Transverse colon (tissue), 4 donors: ENCODE data around the gene KCTD5. TPM values are rescaled to one million over a fixed set of nuclear protein-coding genes. Genes with fewer than 3 reads are reported as not detected.
A peak's percentile ranks its signal among the peaks of the same experiment; 100 is the strongest.
"Not testable (repeated sequence)": the region's sequence is repeated elsewhere in the genome, so short reads cannot be mapped to it uniquely, and the experiment has no call there.

ENCODE experiments used
- DNase-seq: peaks from one replicate; pipeline ENCODE4 v3.0.0-alpha.2; 2019
- H3K27ac ChIP-seq, 4 donors: fragments of 200-600 bp; sonication (generic); 2 replicates each; pipeline ENCODE4 v1.5.1; 2016 to 2018; ENCODE audit warnings: inconsistent platforms in 4 of 4
- H3K27me3 ChIP-seq: fragments of 200-600 bp; sonication (generic); 2 replicates; pipeline ENCODE4 v1.5.1; 2017; ENCODE audit warnings: inconsistent platforms
- H3K36me3 ChIP-seq, 4 donors: fragments of 200-600 bp; sonication (generic); 2 replicates each; pipeline ENCODE4 v1.5.1; 2017 to 2019; ENCODE audit warnings: inconsistent platforms in 4 of 4
- H3K4me1 ChIP-seq, 4 donors: fragments of 200-600 bp; sonication (generic); 2 replicates each; pipeline ENCODE4 v1.5.1; 2017 to 2020; ENCODE audit warnings: inconsistent platforms in 4 of 4
- H3K4me3 ChIP-seq, 4 donors: fragments of 200-600 bp; sonication (generic); 1 replicate in 1 of 4; 2 replicates in 3 of 4; pipeline versions ENCODE4 v1.5.1 to v1.6.1; 2017 to 2019; ENCODE audit warnings: inconsistent platforms in 4 of 4
- H3K9me3 ChIP-seq, 2 donors: fragments of 200-600 bp; sonication (generic); 2 replicates each; pipeline ENCODE4 v1.5.1; 2017 to 2019; ENCODE audit warnings: inconsistent platforms in 2 of 2
- EP300 ChIP-seq: sonication (generic); formaldehyde crosslinking; IDR thresholded peaks from one replicate; pipeline ENCODE4 v1.6.1; 2017; ENCODE audit warnings: antibody characterized with exemption, low read depth
- POLR2A ChIP-seq: fragments of 450-650 bp; IDR thresholded peaks from one replicate; pipeline ENCODE4 v1.6.1; 2016; ENCODE audit warnings: antibody characterized with exemption, mild to moderate bottlenecking, moderate library complexity
- POLR2AphosphoS5 ChIP-seq, 3 donors: sonication (generic); formaldehyde crosslinking; IDR thresholded peaks; one replicate each; pipeline ENCODE4 v1.6.1; 2016; ENCODE audit warnings: antibody characterized with exemption in 3 of 3
- WGBS, 2 donors: methylation state at CpG; one replicate each; pipeline ENCODE4 v1.1.5; 2018; ENCODE audit warnings: low coverage in 1 of 2; 5-methylcytosine and 5-hydroxymethylcytosine counted together
- in situ Hi-C, 4 donors: fragments of 200-750 bp; cut with MboI; loops; one replicate each; pipeline versions ENCODE4 v1.15.0 to v1.15.1; 2017; ENCODE audit warnings: low sequenced_read_pairs in 3 of 4, low pct_ligation_motif_present in 1 of 4, low pct_unique_long_range_greater_than_20kb in 1 of 4
- intact Hi-C: fragments of 100-400 bp; cut with DNase I; formaldehyde crosslinking; loops from one replicate; pipeline ENCODE4 v1.15.1; 2023; ENCODE audit warnings: low total_unique reads
- total RNA-seq, 4 donors: library from RNA; depleted of rRNA; stranded (reverse); fragments of >200 nt; gene quantifications; one replicate each; pipeline ENCODE4 v1.1.0, GENCODE V29; 2016
- TF ChIP-seq, protein P1 (sequence below), 5 experiments: fragments of 200-600 bp in 3 of 5; fragments of 450-650 bp in 2 of 5; sonication (generic) in 3 of 5; IDR thresholded peaks; 1 replicate in 2 of 5; 2 replicates in 3 of 5; pipeline ENCODE4 v1.5.1; 2016 to 2017; ENCODE audit warnings: antibody characterized with exemption in 5 of 5, inconsistent platforms in 3 of 5, mild to moderate bottlenecking in 2 of 5, moderate library complexity in 1 of 5

Gene KCTD5
- total RNA-seq, 4 donors from 2014 or later, result 44.2 to 107 (median 60.3) TPM

DNA sequence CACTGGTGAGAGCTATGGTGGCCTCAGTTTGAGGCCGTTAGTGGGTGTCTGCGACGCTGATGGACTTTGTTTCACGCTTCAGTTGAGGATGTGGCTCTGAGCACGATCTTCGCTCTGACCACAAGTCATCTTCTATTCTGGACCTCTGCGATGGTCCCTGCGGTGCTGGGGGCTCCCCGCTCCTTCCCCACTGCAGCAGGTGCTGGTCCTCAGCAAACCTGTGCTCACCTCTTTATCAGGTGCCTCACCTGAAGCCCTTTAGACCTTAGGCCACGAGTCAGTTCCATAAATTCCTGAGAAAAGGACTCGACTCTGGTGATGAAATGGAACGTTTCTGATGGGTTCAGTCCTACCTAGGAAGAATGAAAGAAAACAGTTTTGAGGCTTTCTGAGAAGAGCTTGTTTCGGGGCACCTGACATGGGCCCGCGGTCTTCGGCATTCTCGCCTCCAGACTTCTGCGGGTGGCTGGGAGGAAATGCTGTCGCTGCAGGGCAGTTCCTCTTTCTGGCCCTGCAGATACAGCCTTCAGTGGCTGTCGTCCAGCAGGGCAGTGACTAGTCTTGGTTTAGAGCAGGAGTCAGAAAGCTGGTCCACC is 4.7 kb downstream of the KCTD5 start:
- WGBS, 2 donors, result 20 to 61% methylated on average over 1 to 20 of the region's 20 CpGs
- in situ Hi-C loops, result no loop called here
- peak; percentile 66 for DNase-seq
- intact Hi-C loops, result no loop called here
- peak overlapping the region; percentile 45 to 67 (median 48) for H3K27ac ChIP-seq
- peaks cover 0 to 23% (median 4%) of the 10 kb centered on the region in 4 donors for H3K4me1 ChIP-seq
- no peaks in the 10 kb centered on the region for H3K9me3 ChIP-seq
- TF ChIP-seq EP300 (no peak), POLR2AphosphoS5 (IDR thresholded peaks at IDR 0.05) (peak in 1 of 3 donors; percentile 8)
- H3K27me3 ChIP-seq, result no peaks in the 10 kb centered on the region
- no peak overlapping the region for H3K4me3 ChIP-seq
- no peaks in the 10 kb centered on the region for H3K36me3 ChIP-seq

DNA sequence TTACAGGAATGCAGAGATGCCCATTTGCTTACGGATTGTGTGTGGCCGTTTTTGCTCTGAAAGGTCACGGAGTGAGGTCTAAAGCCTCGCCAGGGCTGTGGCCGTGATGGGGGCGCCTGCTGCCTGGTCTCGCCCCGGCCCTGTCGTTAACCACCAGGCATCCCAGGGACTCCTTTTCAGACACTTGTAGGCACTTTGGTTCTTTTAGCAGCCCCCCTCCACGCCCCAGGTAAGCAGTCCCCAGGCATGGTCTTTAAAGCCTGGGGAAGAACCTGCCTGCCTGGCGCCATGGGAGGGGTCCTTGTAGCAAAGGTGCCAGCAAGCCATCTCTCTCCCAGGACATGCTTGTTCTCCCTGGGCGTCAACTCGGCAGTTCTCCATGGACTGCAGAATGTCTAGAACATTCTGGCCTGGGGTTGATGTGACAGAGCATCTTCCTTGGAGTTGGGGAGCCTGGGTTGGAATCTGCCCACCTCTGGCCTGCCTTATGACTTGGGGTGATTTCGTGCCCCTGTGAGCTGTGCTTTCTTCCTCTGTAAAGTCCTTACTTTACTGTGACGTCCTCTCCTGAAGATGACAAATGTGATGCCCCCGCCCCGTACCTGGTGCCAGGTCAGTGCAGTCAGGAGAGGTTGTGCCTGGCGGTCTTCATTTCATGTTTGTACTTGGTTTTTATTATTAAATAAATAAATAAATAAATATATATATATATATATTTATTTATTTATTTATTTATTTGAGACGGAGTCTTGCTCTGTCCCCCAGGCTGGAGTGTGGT is 5.4 kb downstream of the KCTD5 start:
- H3K27ac ChIP-seq, result peak overlapping the region in 3 of 4 donors; percentile 17 to 67 (median 45)
- WGBS, 2 donors, result 86 to 96% methylated on average over 4 to 19 of the region's 19 CpGs

DNA sequence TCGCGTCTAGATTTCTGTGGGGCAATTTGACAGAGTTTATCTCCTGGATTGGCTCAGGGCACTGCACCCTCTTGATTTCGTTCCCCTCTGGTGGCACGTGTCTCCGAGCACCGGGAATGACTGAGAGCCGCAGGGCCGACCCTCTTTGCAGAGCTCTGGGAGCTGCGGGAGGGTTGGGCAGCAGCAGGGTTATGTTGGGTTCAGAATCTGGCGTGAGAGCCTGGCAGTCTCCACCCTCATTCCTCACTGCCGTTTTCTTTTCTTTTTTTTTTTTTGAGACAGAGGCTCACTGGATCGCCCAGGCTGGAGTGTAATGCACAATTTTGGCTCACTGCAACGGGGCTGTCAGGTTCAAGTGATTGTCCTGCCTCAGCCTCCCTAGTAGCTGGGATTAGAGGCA is 7.1 kb downstream of the KCTD5 start:
- H3K36me3 ChIP-seq, DNase-seq, H3K9me3 ChIP-seq, H3K4me3 ChIP-seq, H3K27ac ChIP-seq, in situ Hi-C loops, intact Hi-C loops, H3K27me3 ChIP-seq: not testable (repeated sequence)
- peaks cover 0 to 27% (median 7%) of the 10 kb centered on the region in 4 donors for H3K4me1 ChIP-seq
- 71% methylated on average over 6 of the region's 13 CpGs; no CpG with 5 or more reads in 1 of the 2 donors for WGBS, 2 donors

More for the DNA sequence above, 5.4 kb downstream of the KCTD5 start:
- H3K9me3 ChIP-seq, result no peaks in the 10 kb centered on the region
- TF ChIP-seq POLR2AphosphoS5 (IDR thresholded peaks at IDR 0.05) (no peak), POLR2A (no peak), EP300 (no peak)
- TF ChIP-seq, protein P1, sequence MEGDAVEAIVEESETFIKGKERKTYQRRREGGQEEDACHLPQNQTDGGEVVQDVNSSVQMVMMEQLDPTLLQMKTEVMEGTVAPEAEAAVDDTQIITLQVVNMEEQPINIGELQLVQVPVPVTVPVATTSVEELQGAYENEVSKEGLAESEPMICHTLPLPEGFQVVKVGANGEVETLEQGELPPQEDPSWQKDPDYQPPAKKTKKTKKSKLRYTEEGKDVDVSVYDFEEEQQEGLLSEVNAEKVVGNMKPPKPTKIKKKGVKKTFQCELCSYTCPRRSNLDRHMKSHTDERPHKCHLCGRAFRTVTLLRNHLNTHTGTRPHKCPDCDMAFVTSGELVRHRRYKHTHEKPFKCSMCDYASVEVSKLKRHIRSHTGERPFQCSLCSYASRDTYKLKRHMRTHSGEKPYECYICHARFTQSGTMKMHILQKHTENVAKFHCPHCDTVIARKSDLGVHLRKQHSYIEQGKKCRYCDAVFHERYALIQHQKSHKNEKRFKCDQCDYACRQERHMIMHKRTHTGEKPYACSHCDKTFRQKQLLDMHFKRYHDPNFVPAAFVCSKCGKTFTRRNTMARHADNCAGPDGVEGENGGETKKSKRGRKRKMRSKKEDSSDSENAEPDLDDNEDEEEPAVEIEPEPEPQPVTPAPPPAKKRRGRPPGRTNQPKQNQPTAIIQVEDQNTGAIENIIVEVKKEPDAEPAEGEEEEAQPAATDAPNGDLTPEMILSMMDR (IDR thresholded peaks at IDR 0.05), result no peak
- H3K4me3 ChIP-seq, result no peak overlapping the region
- peaks cover 0 to 30% (median 6%) of the 10 kb centered on the region in 4 donors for H3K4me1 ChIP-seq
- H3K27me3 ChIP-seq, result no peaks in the 10 kb centered on the region
- H3K36me3 ChIP-seq, result no peaks in the 10 kb centered on the region
- in situ Hi-C loops (no loop called here), intact Hi-C loops (no loop called here)
- DNase-seq, result no peak

DNA sequence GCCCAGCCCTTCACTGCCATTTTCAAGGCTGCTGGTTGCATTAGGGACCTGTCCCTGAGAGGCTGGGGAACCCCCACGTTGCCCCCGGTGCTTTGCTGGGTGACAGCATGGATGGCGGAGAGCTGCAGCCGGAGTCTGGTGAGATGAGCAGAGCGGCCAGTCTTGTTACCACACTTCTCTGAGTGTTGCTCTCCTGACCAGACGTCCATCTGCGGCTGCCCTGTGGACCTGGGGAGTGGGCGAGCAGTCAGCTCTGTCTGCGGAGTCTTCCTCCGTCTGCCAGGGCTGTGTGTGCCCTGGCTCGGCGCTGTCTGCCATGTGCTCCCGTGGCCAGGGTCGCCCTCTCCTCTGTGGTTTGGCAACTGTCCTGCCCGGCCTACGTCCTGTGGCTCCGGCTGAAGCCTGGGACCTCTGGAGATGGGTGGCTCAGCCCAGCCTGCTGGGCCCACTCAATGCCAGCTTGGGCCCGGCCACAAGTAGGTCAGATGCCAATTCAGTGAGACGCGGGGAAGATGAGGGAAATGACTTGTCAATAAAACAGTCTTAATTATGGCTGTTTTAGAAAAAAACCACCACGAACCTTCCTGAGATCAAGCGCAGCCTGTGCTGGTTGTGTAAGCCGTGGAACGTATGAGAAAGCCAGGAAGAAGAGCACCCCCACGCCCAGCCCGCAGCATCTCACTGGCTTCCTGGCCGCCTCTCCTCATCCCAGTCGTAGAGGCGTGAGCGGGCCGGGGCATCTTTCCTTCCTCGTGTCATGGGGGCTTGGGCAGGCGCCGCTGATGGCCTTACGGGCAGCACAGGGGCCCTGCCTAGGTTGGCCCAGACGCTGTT is 7.9 kb downstream of the KCTD5 start:
- no peaks in the 10 kb centered on the region for H3K9me3 ChIP-seq
- no peaks in the 10 kb centered on the region for H3K27me3 ChIP-seq
- no peak for DNase-seq
- no peak overlapping the region for H3K27ac ChIP-seq
- no peaks in the 10 kb centered on the region for H3K36me3 ChIP-seq
- H3K4me1 ChIP-seq, result peaks cover 0 to 23% (median 5%) of the 10 kb centered on the region in 4 donors
- TF ChIP-seq, protein P1 (IDR thresholded peaks at IDR 0.05), result no peak
- TF ChIP-seq EP300, result no peak
- no peak for TF ChIP-seq POLR2AphosphoS5 (IDR thresholded peaks at IDR 0.05)
- no peak for TF ChIP-seq POLR2A
- in situ Hi-C loops, result no loop called here
- WGBS, 2 donors, result 87% methylated on average over 22 of the region's 36 CpGs; no CpG with 5 or more reads in 1 of the 2 donors
- H3K4me3 ChIP-seq, result no peak overlapping the region
- intact Hi-C loops, result no loop called here

DNA sequence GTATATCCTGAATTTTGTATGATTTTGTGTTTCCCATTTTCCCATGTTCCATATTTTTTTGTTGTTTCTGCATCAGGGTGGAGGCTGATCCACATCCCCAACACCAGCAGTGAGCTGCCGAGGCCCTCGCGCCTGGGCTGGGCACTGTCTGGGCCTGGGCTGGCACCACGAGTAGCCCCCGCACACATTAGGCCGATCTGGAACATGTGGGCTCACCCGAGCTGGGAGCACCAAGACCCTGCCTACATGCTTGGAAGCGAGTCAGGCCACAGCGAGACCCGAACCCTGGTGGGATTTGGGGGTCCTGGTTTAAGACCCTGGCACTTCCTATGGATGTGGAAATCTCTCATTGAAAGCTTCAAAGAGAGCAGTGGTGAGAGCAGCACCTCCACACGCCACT is 8.5 kb downstream of the KCTD5 start:
- DNase-seq, result no peak
- in situ Hi-C loops (no loop called here), intact Hi-C loops (no loop called here)
- peaks cover 0 to 23% (median 5%) of the 10 kb centered on the region in 4 donors for H3K4me1 ChIP-seq
- H3K36me3 ChIP-seq, result no peaks in the 10 kb centered on the region
- no peak overlapping the region for H3K4me3 ChIP-seq
- H3K27me3 ChIP-seq, result no peaks in the 10 kb centered on the region
- H3K9me3 ChIP-seq, result no peaks in the 10 kb centered on the region
- no peak for TF ChIP-seq POLR2A
- TF ChIP-seq EP300, result no peak
- TF ChIP-seq, protein P1 (IDR thresholded peaks at IDR 0.05), result no peak
- no peak for TF ChIP-seq POLR2AphosphoS5 (IDR thresholded peaks at IDR 0.05)
- WGBS, 2 donors, result 80 to 97% methylated on average over 2 to 11 of the region's 11 CpGs
- H3K27ac ChIP-seq, result no peak overlapping the region
